ENCODE results near the gene CRYM. TPM values are rescaled to one million over a fixed set of nuclear protein-coding genes. Genes with fewer than 3 reads are reported as not detected.

CRYM gene
- total and polyA plus RNA-seq, 10 of the 15 experiments (the other 5 are each of a cell fraction or from before 2014, with no cell fraction given): 0.30 to 6.1 (median 3.9) TPM

GRCh38 chr16:21285314-21285713, 7.2 kb upstream of the CRYM start:
- no TSS peak for BruUV-seq (replicated peaks)
- ChIA-PET POLR2A (interaction anchor here (0.6 to 0.8 kb wide), 2 partner anchors 9 to 11 kb away, joined by 3 read pairs; no protein-coding TSS in a partner anchor), CTCF (interaction anchor here (1.1 to 1.5 kb wide), 2 partner anchors 8 to 97 kb away, joined by 4 to 5 read pairs; no protein-coding TSS in a partner anchor), RAD21 (ENCODE audit: unreplicated experiment) (interaction anchor here (1.2 kb wide), 1 partner anchor 15 kb away, joined by 3 read pairs; no protein-coding TSS in a partner anchor), SMC1A (ENCODE audit: uncharacterized antibody, unreplicated experiment) (interaction anchor here (0.6 to 0.9 kb wide), 5 partner anchors 11 to 96 kb away, joined by 3 to 6 read pairs (median 3); no protein-coding TSS in a partner anchor)
- in situ Hi-C loops (cut with MboI): no loop called here
- no peak overlapping the region for H3K9ac ChIP-seq (ENCODE audit: control insufficient read depth, insufficient read depth, low read length)
- no peaks in the 10 kb centered on the region for H3K27me3 ChIP-seq (replicated peaks in 1 of 2; ENCODE audit: control insufficient read depth in 2 of 2, insufficient read depth in 2 of 2, low read length in 1 of 2)
- H3K4me1 ChIP-seq (ENCODE audit: control insufficient read depth, insufficient read depth, low read length): no peaks in the 10 kb centered on the region
- H3K27ac ChIP-seq (ENCODE audit: control insufficient read depth, insufficient read depth): no peak overlapping the region
- intact Hi-C loops (cut with micrococcal nuclease; ENCODE audit: unreplicated experiment): no loop called here
- FAIRE-seq: no peak
- H3K36me3 ChIP-seq (ENCODE audit: control insufficient read depth in 2 of 2, insufficient read depth in 2 of 2, low read length in 1 of 2): no peaks in the 10 kb centered on the region
- ATAC-seq: no peak
- H2AFZ ChIP-seq (ENCODE audit: control insufficient read depth, low read depth, low read length): no peak overlapping the region
- H3K79me2 ChIP-seq (ENCODE audit: control insufficient read depth, insufficient read depth, low read length): no peaks in the 10 kb centered on the region
- TF ChIP-seq YBX1 (IDR thresholded peaks at IDR 0.05) (no peak), ZNF622 (IDR thresholded peaks at IDR 0.05) (no peak), CBX5 (IDR thresholded peaks at IDR 0.05; ENCODE audit: low read depth) (no peak), ESRRA (IDR thresholded peaks at IDR 0.05; ENCODE audit: low read length) (no peak), BHLHE40 (IDR thresholded peaks at IDR 0.05; ENCODE audit: borderline replicate concordance in 1 of 2, low read depth in 2 of 2, low read length in 1 of 2) (no peak), ASH2L (IDR thresholded peaks at IDR 0.05; ENCODE audit: borderline replicate concordance, low read depth) (no peak), E2F8 (IDR thresholded peaks at IDR 0.05; ENCODE audit: low read depth, partially characterized antibody) (no peak), DPF2 (IDR thresholded peaks at IDR 0.05) (no peak), ZNF217 (IDR thresholded peaks at IDR 0.05) (no peak), MLLT1 (IDR thresholded peaks at IDR 0.05) (no peak), RUNX3 (IDR thresholded peaks at IDR 0.05; ENCODE audit: low read length) (no peak)
- TF ChIP-seq, protein P1, sequence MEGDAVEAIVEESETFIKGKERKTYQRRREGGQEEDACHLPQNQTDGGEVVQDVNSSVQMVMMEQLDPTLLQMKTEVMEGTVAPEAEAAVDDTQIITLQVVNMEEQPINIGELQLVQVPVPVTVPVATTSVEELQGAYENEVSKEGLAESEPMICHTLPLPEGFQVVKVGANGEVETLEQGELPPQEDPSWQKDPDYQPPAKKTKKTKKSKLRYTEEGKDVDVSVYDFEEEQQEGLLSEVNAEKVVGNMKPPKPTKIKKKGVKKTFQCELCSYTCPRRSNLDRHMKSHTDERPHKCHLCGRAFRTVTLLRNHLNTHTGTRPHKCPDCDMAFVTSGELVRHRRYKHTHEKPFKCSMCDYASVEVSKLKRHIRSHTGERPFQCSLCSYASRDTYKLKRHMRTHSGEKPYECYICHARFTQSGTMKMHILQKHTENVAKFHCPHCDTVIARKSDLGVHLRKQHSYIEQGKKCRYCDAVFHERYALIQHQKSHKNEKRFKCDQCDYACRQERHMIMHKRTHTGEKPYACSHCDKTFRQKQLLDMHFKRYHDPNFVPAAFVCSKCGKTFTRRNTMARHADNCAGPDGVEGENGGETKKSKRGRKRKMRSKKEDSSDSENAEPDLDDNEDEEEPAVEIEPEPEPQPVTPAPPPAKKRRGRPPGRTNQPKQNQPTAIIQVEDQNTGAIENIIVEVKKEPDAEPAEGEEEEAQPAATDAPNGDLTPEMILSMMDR (IDR thresholded peaks at IDR 0.05 in 2 of 3, conservative IDR thresholded peaks at IDR 0.05 in 1 of 3; ENCODE audit: control insufficient read depth in 2 of 3, extremely low read depth in 1 of 3, insufficient read depth in 1 of 3, low read depth in 3 of 3, low read length in 3 of 3): no peak
- 0% methylated on average over 1 of the region's 1 CpG for WGBS (ENCODE audit: insufficient coverage, insufficient replicate concordance, low lambda C conversion rate, missing lambda C conversion rate)
- peaks cover 3% of the 10 kb centered on the region for H3K9me3 ChIP-seq (replicated peaks; ENCODE audit: control insufficient read depth, insufficient read depth, low read length)
- H3K4me3 ChIP-seq: no peak overlapping the region
- no peaks in the 10 kb centered on the region for H4K20me1 ChIP-seq (ENCODE audit: control insufficient read depth, insufficient read depth)
- no peak for DNase-seq (ENCODE audit: low read depth, low spot score)
- H3K4me2 ChIP-seq (ENCODE audit: control insufficient read depth, insufficient read depth): no peak overlapping the region
